GM12878 (cell line): ENCODE data around the gene BMI1. TPM values are rescaled to one million over a fixed set of nuclear protein-coding genes. Genes with fewer than 3 reads are reported as not detected.
A peak's percentile ranks its signal among the peaks of the same experiment; 100 is the strongest.

Source experiments
- ATAC-seq: fragments of 200-7000 bp; cut with Tn5 transposase; 3 replicates; pipeline ENCODE4 v1.9.1; 2020; ENCODE audit warnings: mild to moderate bottlenecking, moderate library complexity
- BruUV-seq: library from RNA; stranded (reverse); fragments of 400-500 nt; replicated peaks from 2 replicates; lab custom pipeline; 2021; lab: Mats Ljungman, UMichigan
- CTCF ChIA-PET: fragments of 300-600 bp; sonication (Branson Sonifier 250); formaldehyde crosslinking; extraction: SDS; loops from one replicate; lab custom pipeline; 2021; ENCODE audit warnings: inconsistent platforms; lab: Yijun Ruan, JAX
- POLR2A ChIA-PET: fragments of 350-600 bp; formaldehyde crosslinking; extraction: SDS; loops from one replicate; lab custom pipeline; 2021; ENCODE audit warnings: inconsistent platforms; lab: Charles Lee
- RAD21 ChIA-PET: fragments of 300-600 bp; sonication (Branson Sonifier 250); formaldehyde crosslinking; loops from one replicate; lab custom pipeline; 2023; ENCODE audit warnings: antibody characterized with exemption; ENCODE audit not compliant: unreplicated experiment; lab: Charles Lee
- SMC1A ChIA-PET: fragments of 300-600 bp; sonication (Branson Sonifier 250); formaldehyde crosslinking; loops from one replicate; lab custom pipeline; 2023; ENCODE audit not compliant: unreplicated experiment, uncharacterized antibody; lab: Charles Lee
- DNase-seq: peaks from one replicate; pipeline ENCODE4 v3.0.0-alpha.2; 2011; ENCODE audit warnings: low read depth, low spot score
- FAIRE-seq: peaks from 3 replicates; lab custom pipeline; 2011; peaks lifted over from hg19 to GRCh38; lab: Jason Lieb, UNC
- H2AFZ ChIP-seq: 2 replicates; pipeline ENCODE4 v1.6.0; 2011; ENCODE audit warnings: low read depth, low read length, control low read depth; ENCODE audit not compliant: control insufficient read depth
- H3K27ac ChIP-seq: 2 replicates; pipeline ENCODE4 v1.5.1; 2011; ENCODE audit warnings: control low read depth; ENCODE audit not compliant: control insufficient read depth, insufficient read depth
- H3K27me3 ChIP-seq, 2 experiments: replicated peaks in 1 of 2; 2 replicates each; pipeline versions ENCODE4 v1.6.0 to v1.6.1; 2011; ENCODE audit warnings: low read length in 1 of 2; ENCODE audit not compliant: control insufficient read depth in 2 of 2, insufficient read depth in 2 of 2
- H3K36me3 ChIP-seq, 2 experiments: 2 replicates each; pipeline ENCODE4 v1.5.1; 2011; ENCODE audit warnings: low read length in 1 of 2; ENCODE audit not compliant: control insufficient read depth in 2 of 2, insufficient read depth in 2 of 2
- H3K4me1 ChIP-seq: 2 replicates; pipeline ENCODE4 v1.6.1; 2011; ENCODE audit warnings: mild to moderate bottlenecking, low read length, moderate library complexity, mixed read lengths; ENCODE audit not compliant: control insufficient read depth, insufficient read depth
- H3K4me2 ChIP-seq: 2 replicates; pipeline ENCODE4 v1.6.0; 2011; ENCODE audit warnings: control low read depth; ENCODE audit not compliant: control insufficient read depth, insufficient read depth
- H3K4me3 ChIP-seq: fragments of 200-600 bp; sonication (generic); 2 replicates; pipeline ENCODE4 v1.5.1; 2016
- H3K79me2 ChIP-seq: 2 replicates; pipeline ENCODE4 v1.6.0; 2011; ENCODE audit warnings: low read length; ENCODE audit not compliant: control insufficient read depth, insufficient read depth
- H3K9ac ChIP-seq: 2 replicates; pipeline ENCODE4 v1.8.0; 2011; ENCODE audit warnings: low read length, control low read depth, mixed read lengths; ENCODE audit not compliant: control insufficient read depth, insufficient read depth
- H3K9me3 ChIP-seq: replicated peaks from 3 replicates; pipeline ENCODE4 v1.5.1; 2011; ENCODE audit warnings: mild to moderate bottlenecking, low read length; ENCODE audit not compliant: control insufficient read depth, insufficient read depth
- H4K20me1 ChIP-seq: 2 replicates; pipeline ENCODE4 v1.6.0; 2011; ENCODE audit not compliant: control insufficient read depth, insufficient read depth
- BMI1 ChIP-seq: fragments of 450-650 bp; IDR thresholded peaks from 2 replicates; pipeline ENCODE4 v1.6.1; 2016; ENCODE audit warnings: mild to moderate bottlenecking, moderate library complexity, borderline replicate concordance
- MTA2 ChIP-seq: fragments of 450-650 bp; IDR thresholded peaks from 2 replicates; pipeline ENCODE4 v1.6.1; 2016; ENCODE audit warnings: low read depth, mild to moderate bottlenecking, moderate library complexity
- NFXL1 ChIP-seq: fragments of 450-650 bp; IDR thresholded peaks from 2 replicates; pipeline ENCODE4 v1.6.1; 2017; ENCODE audit warnings: antibody characterized with exemption, mild to moderate bottlenecking, borderline replicate concordance
- WGBS: methylation state at CpG from one replicate; pipeline ENCODE4 v1.1.6; 2016; ENCODE audit warnings: low lambda C conversion rate; ENCODE audit not compliant: insufficient replicate concordance, insufficient coverage; ENCODE audit errors: missing lambda C conversion rate; 5-methylcytosine and 5-hydroxymethylcytosine counted together
- in situ Hi-C: fragments of 300-500 bp; cut with MboI; formaldehyde crosslinking; loops from 9 replicates; pipeline ENCODE4 v1.14.3; 2018; ENCODE audit warnings: mixed read lengths
- intact Hi-C: fragments of 100-400 bp; cut with micrococcal nuclease; formaldehyde crosslinking; loops from one replicate; pipeline ENCODE4 v1.14.2; 2022; ENCODE audit not compliant: unreplicated experiment
- polyA plus RNA-seq, 11 experiments: library from polyadenylated mRNA; depleted of rRNA in 4 of 11; unstranded in 6 of 11; stranded (reverse) in 5 of 11; fragments of >200 nt; fragmentation: Nextera tagmentation in 4 of 11; fragmentation: Illumina TruSeq in 1 of 11; extraction: Ambion mirVana in 4 of 11; extraction: Trizol in 1 of 11; gene quantifications; 1 replicate in 1 of 11; 2 replicates in 10 of 11; pipeline versions ENCODE4 v1.2.1 to v1.2.3, GENCODE V29; 2011 to 2016; ENCODE audit warnings: inconsistent platforms in 2 of 11, missing spikeins in 2 of 11, low read depth in 1 of 11
- total RNA-seq, 4 experiments: library from RNA; depleted of rRNA in 3 of 4; stranded (reverse); fragments of >200 nt in 3 of 4; fragmentation: Illumina TruSeq in 1 of 4; extraction: Trizol in 1 of 4; gene quantifications; 2 replicates each; pipeline versions ENCODE4 v1.2.1 to v1.2.3, GENCODE V29; 2013 to 2021

The BMI1 gene
- total and polyA plus RNA-seq, 10 of the 15 experiments (the other 5 are each of a cell fraction or from before 2014, with no cell fraction given), result 8.0 to 49.7 (median 25.8) TPM

GRCh38 chr10:22338185-22338900, 17.4 kb downstream of the BMI1 start:
- ChIA-PET SMC1A (interaction anchor here (1.1 to 2.2 kb wide), 3 partner anchors 22 to 127 kb away, joined by 4 to 8 read pairs (median 4); partner anchors contain the start of gene COMMD3), RAD21 (interaction anchor here (1.4 kb wide), 1 partner anchor 22 kb away, joined by 4 read pairs; the partner anchor contains the start of gene COMMD3), POLR2A (interaction anchor here (1.0 kb wide), 1 partner anchor 40 kb away, joined by 3 read pairs; no protein-coding TSS in a partner anchor), CTCF (interaction anchor here (0.5 to 1.6 kb wide), 8 partner anchors 16 to 1026 kb away, joined by 3 to 5 read pairs (median 3); no protein-coding TSS in a partner anchor)
- in situ Hi-C loops (no loop called here), intact Hi-C loops (no loop called here)
- no peaks in the 10 kb centered on the region for H4K20me1 ChIP-seq
- no peak overlapping the region for H3K4me2 ChIP-seq
- H3K27ac ChIP-seq, result no peak overlapping the region
- no peak for TF ChIP-seq MTA2
- no peak overlapping the region for H3K9ac ChIP-seq
- DNase-seq (no peak), FAIRE-seq (no peak), ATAC-seq (no peak)
- H3K27me3 ChIP-seq, result peaks cover 11 to 31% of the 10 kb centered on the region in 2 experiments
- H3K36me3 ChIP-seq, result no peaks in the 10 kb centered on the region
- no TSS peak for BruUV-seq
- 27% methylated on average over 9 of the region's 9 CpGs for WGBS
- peaks cover 32% of the 10 kb centered on the region for H3K4me1 ChIP-seq
- H2AFZ ChIP-seq, result no peak overlapping the region
- H3K79me2 ChIP-seq, result no peaks in the 10 kb centered on the region
- H3K9me3 ChIP-seq, result no peaks in the 10 kb centered on the region; the same call in 2 of the 3 replicates
- no peak overlapping the region for H3K4me3 ChIP-seq

GRCh38 chr10:22338931-22339330, 18.0 kb downstream of the BMI1 start:
- Histone ChIP-seq H4K20me1 (no peaks in the 10 kb centered on the region), H3K27ac (no peak overlapping the region), H3K9ac (no peak overlapping the region), H3K4me1 (peaks cover 26% of the 10 kb centered on the region), H3K27me3 (peaks cover 11 to 31% of the 10 kb centered on the region in 2 experiments), H3K4me3 (no peak overlapping the region), H2AFZ (no peak overlapping the region), H3K36me3 (no peaks in the 10 kb centered on the region), H3K9me3 (no peaks in the 10 kb centered on the region; the same call in 2 of the 3 replicates), H3K79me2 (no peaks in the 10 kb centered on the region), H3K4me2 (no peak overlapping the region)
- no peak for ATAC-seq
- CTCF ChIA-PET, result interaction anchor here (0.5 to 1.6 kb wide), 6 partner anchors 14 to 1025 kb away, joined by 3 to 6 read pairs (median 4); no protein-coding TSS in a partner anchor
- TF ChIP-seq BMI1, result 0 out of 2 replicates have a peak, but pooled peaks have one; percentile 18
- no peak for TF ChIP-seq NFXL1
- DNase-seq, result no peak
- SMC1A ChIA-PET, result interaction anchor here (1.1 to 2.2 kb wide), 3 partner anchors 23 to 128 kb away, joined by 4 to 8 read pairs (median 4); partner anchors contain the start of gene COMMD3
- RAD21 ChIA-PET, result interaction anchor here (1.4 to 2.3 kb wide), 2 partner anchors 17 to 22 kb away, joined by 4 to 6 read pairs; partner anchors contain the start of gene COMMD3
- POLR2A ChIA-PET, result interaction anchor here (0.9 to 1.6 kb wide), 4 partner anchors 12 to 336 kb away, joined by 3 to 15 read pairs (median 3); partner anchors contain the start of genes COMMD3 and DNAJC1
- BruUV-seq, result no TSS peak
- intact Hi-C loops (no loop called here), in situ Hi-C loops (no loop called here)
- FAIRE-seq, result no peak
